ENCODE measurements around the gene SOX10.

Gene SOX10

GRCh38 chr22:37983860-37984791 lies at the start of gene SOX10:
SOX10 (minus strand) TSS chr22:37984555; CDS start chr22:37983784, 771 bp downstream.
- no peak for DNase-seq

- DNase-seq = no peak
Observed at GRCh38 chr22:38033522-38034277, 49.3 kb upstream of the SOX10 start.

- DNase-seq = no peak
Observed at GRCh38 chr22:38032681-38033521, 48.5 kb upstream of the SOX10 start.

- no peak for DNase-seq
Observed at GRCh38 chr22:38031491-38031890, 47.1 kb upstream of the SOX10 start.

GRCh38 chr22:38030311-38031133 lies 46.2 kb upstream of the SOX10 start:
- DNase-seq = no peak

- no peak for DNase-seq
Observed at GRCh38 chr22:38029901-38030300, 45.5 kb upstream of the SOX10 start.

GRCh38 chr22:38029370-38029769 lies 45.0 kb upstream of the SOX10 start:
- no peak for DNase-seq

- DNase-seq = no peak
Observed at GRCh38 chr22:38028344-38029130, 44.2 kb upstream of the SOX10 start.

- no peak for DNase-seq
Observed at GRCh38 chr22:38027487-38027886, 43.1 kb upstream of the SOX10 start.

- DNase-seq = no peak
Observed at GRCh38 chr22:38026130-38027111, 42.1 kb upstream of the SOX10 start.

GRCh38 chr22:38025514-38025913 lies 41.2 kb upstream of the SOX10 start:
- DNase-seq = no peak

GRCh38 chr22:38023045-38023444 lies 38.7 kb upstream of the SOX10 start:
- no peak for DNase-seq

- no peak for DNase-seq
Observed at GRCh38 chr22:38021206-38021605, 36.9 kb upstream of the SOX10 start.

- no peak for DNase-seq
Observed at GRCh38 chr22:38018938-38019827, 34.8 kb upstream of the SOX10 start.

GRCh38 chr22:38017939-38018885 lies 33.9 kb upstream of the SOX10 start:
- no peak for DNase-seq

GRCh38 chr22:38017272-38017920 lies 33.0 kb upstream of the SOX10 start:
- DNase-seq = no peak
